CD14-positive monocyte (primary cell): ENCODE results near the gene HS6ST2. TPM values are rescaled to one million over a fixed set of nuclear protein-coding genes. Genes with fewer than 3 reads are reported as not detected.

Experiments used
- DNase-seq, 3 donors: peaks; one replicate each; pipeline ENCODE4 v3.0.0-alpha.2; 2011 to 2022
- H2AFZ ChIP-seq: 2 replicates; pipeline ENCODE4 v1.6.0; 2012; ENCODE audit warnings: mild to moderate bottlenecking, low read depth, low read length, inconsistent platforms; ENCODE audit not compliant: insufficient read depth, poor library complexity, severe bottlenecking
- H3K27ac ChIP-seq, 2 donors: 1 replicate in 1 of 2; 2 replicates in 1 of 2; pipeline ENCODE4 v1.5.1; 2012 to 2013; ENCODE audit warnings: low read length in 2 of 2, control low read depth in 1 of 2, inconsistent platforms in 1 of 2, low read depth in 1 of 2, mild to moderate bottlenecking in 1 of 2
- H3K27me3 ChIP-seq, 2 donors: one replicate each; pipeline versions ENCODE4 v1.6.0 to v1.6.1; 2011 to 2013; ENCODE audit warnings: low read length in 2 of 2; ENCODE audit not compliant: control insufficient read depth in 2 of 2, insufficient read depth in 2 of 2
- H3K36me3 ChIP-seq, 2 donors: replicated peaks in 1 of 2; 1 replicate in 1 of 2; 2 replicates in 1 of 2; pipeline versions ENCODE4 v1.5.1 to v1.6.1; 2012 to 2013; ENCODE audit warnings: low read length in 2 of 2, control low read depth in 1 of 2, inconsistent platforms in 1 of 2, mild to moderate bottlenecking in 1 of 2; ENCODE audit not compliant: insufficient read depth in 2 of 2, control insufficient read depth in 1 of 2
- H3K4me1 ChIP-seq, 2 donors: 1 replicate in 1 of 2; 2 replicates in 1 of 2; pipeline versions ENCODE4 v1.5.1 to v1.6.1; 2012 to 2013; ENCODE audit warnings: low read length in 2 of 2, control low read depth in 1 of 2, inconsistent platforms in 1 of 2, mild to moderate bottlenecking in 1 of 2, moderate library complexity in 1 of 2; ENCODE audit not compliant: insufficient read depth in 2 of 2, control insufficient read depth in 1 of 2
- H3K4me2 ChIP-seq: replicated peaks from 2 replicates; pipeline ENCODE3; 2012; ENCODE audit warnings: low read length, moderate library complexity, mild to moderate bottlenecking; ENCODE audit not compliant: poor library complexity, severe bottlenecking; ENCODE audit errors: extremely low read depth
- H3K4me3 ChIP-seq, 3 experiments: fragments of 200-600 bp in 1 of 3; sonication (generic) in 1 of 3; replicated peaks in 1 of 3; 1 replicate in 2 of 3; 2 replicates in 1 of 3; pipeline ENCODE4 v1.5.1; 2011 to 2013; ENCODE audit warnings: low read length in 3 of 3, mild to moderate bottlenecking in 3 of 3, control low read depth in 2 of 3, low read depth in 2 of 3, inconsistent platforms in 1 of 3, moderate library complexity in 1 of 3
- H3K79me2 ChIP-seq: 2 replicates; pipeline ENCODE4 v1.6.0; 2012; ENCODE audit warnings: mild to moderate bottlenecking, control low read depth, inconsistent platforms, low read length, moderate library complexity; ENCODE audit not compliant: insufficient read depth
- H3K9ac ChIP-seq: 2 replicates; pipeline ENCODE4 v1.6.0; 2017; ENCODE audit warnings: low read length, mild to moderate bottlenecking; ENCODE audit not compliant: insufficient read depth, poor library complexity, severe bottlenecking
- H3K9me3 ChIP-seq, 2 donors: replicated peaks in 1 of 2; 1 replicate in 1 of 2; 2 replicates in 1 of 2; pipeline versions ENCODE4 v1.5.1 to v1.6.1; 2012 to 2013; ENCODE audit warnings: low read length in 2 of 2, control low read depth in 1 of 2; ENCODE audit not compliant: control insufficient read depth in 1 of 2, insufficient read depth in 1 of 2
- H4K20me1 ChIP-seq: 2 replicates; pipeline ENCODE4 v1.6.0; 2012; ENCODE audit warnings: mild to moderate bottlenecking, low read length, control low read depth, moderate library complexity; ENCODE audit not compliant: insufficient read depth
- H3K27ac Mint-ChIP-seq, 7 donors: one replicate each; pipeline ENCODE4 v1.8.0; 2020; ENCODE audit warnings: mild to moderate bottlenecking in 7 of 7, mixed read lengths in 7 of 7, moderate library complexity in 6 of 7, inconsistent platforms in 2 of 7
- H3K27me3 Mint-ChIP-seq, 3 donors: one replicate each; pipeline ENCODE4 v1.8.0; 2021 to 2022; ENCODE audit warnings: low read depth in 3 of 3, mild to moderate bottlenecking in 3 of 3, mixed read lengths in 3 of 3, moderate library complexity in 3 of 3, inconsistent platforms in 1 of 3
- H3K36me3 Mint-ChIP-seq, 2 donors: one replicate each; pipeline ENCODE4 v1.8.0; 2020; ENCODE audit warnings: mixed read lengths in 2 of 2, inconsistent platforms in 1 of 2, mild to moderate bottlenecking in 1 of 2
- H3K4me1 Mint-ChIP-seq: one replicate; pipeline ENCODE4 v1.8.0; 2020; ENCODE audit warnings: mild to moderate bottlenecking, mixed read lengths
- H3K4me3 Mint-ChIP-seq, 2 donors: one replicate each; pipeline ENCODE4 v1.8.0; 2020; ENCODE audit warnings: mild to moderate bottlenecking in 2 of 2, mixed read lengths in 2 of 2, moderate library complexity in 1 of 2
- H3K9me3 Mint-ChIP-seq, 7 donors: one replicate each; pipeline ENCODE4 v1.8.0; 2020 to 2022; ENCODE audit warnings: mixed read lengths in 7 of 7, mild to moderate bottlenecking in 6 of 7, moderate library complexity in 6 of 7, inconsistent platforms in 2 of 7
- WGBS: methylation state at CpG from one replicate; pipeline ENCODE4 v1.1.5; 2013; ENCODE audit warnings: missing lambda C conversion rate; ENCODE audit not compliant: insufficient coverage; 5-methylcytosine and 5-hydroxymethylcytosine counted together
- intact Hi-C, 2 donors: fragments of 100-400 bp; cut with micrococcal nuclease; formaldehyde crosslinking; loops; one replicate each; pipeline versions ENCODE4 v1.15.0 to v1.15.1; 2023
- polyA plus RNA-seq, 3 donors: library from polyadenylated mRNA; depleted of rRNA in 1 of 3; unstranded in 2 of 3; stranded (reverse) in 1 of 3; fragments of 300-500 nt in 2 of 3; fragments of >200 nt in 1 of 3; fragmentation: Illumina TruSeq in 2 of 3; gene quantifications; 1 replicate in 2 of 3; 2 replicates in 1 of 3; pipeline ENCODE4 v1.2.3, GENCODE V29; 2012 to 2021
- TF ChIP-seq, protein P1 (sequence below): fragments of 200-600 bp; IDR thresholded peaks from one replicate; pipeline ENCODE4 v1.8.0; 2022; ENCODE audit warnings: antibody characterized with exemption, mild to moderate bottlenecking

HS6ST2 gene
- polyA plus RNA-seq, 3 donors = not detected

- Mint-ChIP-seq H3K4me1 (no peaks in the 10 kb centered on the region), H3K36me3 (no peaks in the 10 kb centered on the region), H3K27me3 (peaks cover 2 to 7% (median 4%) of the 10 kb centered on the region in 3 donors), H3K27ac (no peak overlapping the region), H3K4me3 (no peak overlapping the region), H3K9me3 (peaks cover 1 to 21% (median 11%) of the 10 kb centered on the region in 7 donors)
- intact Hi-C loops = no loop called here
- H3K79me2 ChIP-seq = no peaks in the 10 kb centered on the region
- H3K9me3 ChIP-seq = peaks cover 9 to 12% of the 10 kb centered on the region in 2 donors
- no peak for DNase-seq
- TF ChIP-seq, protein P1, sequence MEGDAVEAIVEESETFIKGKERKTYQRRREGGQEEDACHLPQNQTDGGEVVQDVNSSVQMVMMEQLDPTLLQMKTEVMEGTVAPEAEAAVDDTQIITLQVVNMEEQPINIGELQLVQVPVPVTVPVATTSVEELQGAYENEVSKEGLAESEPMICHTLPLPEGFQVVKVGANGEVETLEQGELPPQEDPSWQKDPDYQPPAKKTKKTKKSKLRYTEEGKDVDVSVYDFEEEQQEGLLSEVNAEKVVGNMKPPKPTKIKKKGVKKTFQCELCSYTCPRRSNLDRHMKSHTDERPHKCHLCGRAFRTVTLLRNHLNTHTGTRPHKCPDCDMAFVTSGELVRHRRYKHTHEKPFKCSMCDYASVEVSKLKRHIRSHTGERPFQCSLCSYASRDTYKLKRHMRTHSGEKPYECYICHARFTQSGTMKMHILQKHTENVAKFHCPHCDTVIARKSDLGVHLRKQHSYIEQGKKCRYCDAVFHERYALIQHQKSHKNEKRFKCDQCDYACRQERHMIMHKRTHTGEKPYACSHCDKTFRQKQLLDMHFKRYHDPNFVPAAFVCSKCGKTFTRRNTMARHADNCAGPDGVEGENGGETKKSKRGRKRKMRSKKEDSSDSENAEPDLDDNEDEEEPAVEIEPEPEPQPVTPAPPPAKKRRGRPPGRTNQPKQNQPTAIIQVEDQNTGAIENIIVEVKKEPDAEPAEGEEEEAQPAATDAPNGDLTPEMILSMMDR = no peak
- H3K27ac ChIP-seq = no peak overlapping the region
- H3K4me2 ChIP-seq = no peak overlapping the region
- H2AFZ ChIP-seq = no peak overlapping the region
- H3K4me3 ChIP-seq = no peak overlapping the region
- no peaks in the 10 kb centered on the region for H3K4me1 ChIP-seq
- H3K36me3 ChIP-seq = no peaks in the 10 kb centered on the region
- H3K27me3 ChIP-seq = no peaks in the 10 kb centered on the region
- no peak overlapping the region for H3K9ac ChIP-seq
- H4K20me1 ChIP-seq = no peaks in the 10 kb centered on the region
These were observed 49.5 kb downstream of the HS6ST2 start for GRCh38 chrX:132908891-132909290.

DNA sequence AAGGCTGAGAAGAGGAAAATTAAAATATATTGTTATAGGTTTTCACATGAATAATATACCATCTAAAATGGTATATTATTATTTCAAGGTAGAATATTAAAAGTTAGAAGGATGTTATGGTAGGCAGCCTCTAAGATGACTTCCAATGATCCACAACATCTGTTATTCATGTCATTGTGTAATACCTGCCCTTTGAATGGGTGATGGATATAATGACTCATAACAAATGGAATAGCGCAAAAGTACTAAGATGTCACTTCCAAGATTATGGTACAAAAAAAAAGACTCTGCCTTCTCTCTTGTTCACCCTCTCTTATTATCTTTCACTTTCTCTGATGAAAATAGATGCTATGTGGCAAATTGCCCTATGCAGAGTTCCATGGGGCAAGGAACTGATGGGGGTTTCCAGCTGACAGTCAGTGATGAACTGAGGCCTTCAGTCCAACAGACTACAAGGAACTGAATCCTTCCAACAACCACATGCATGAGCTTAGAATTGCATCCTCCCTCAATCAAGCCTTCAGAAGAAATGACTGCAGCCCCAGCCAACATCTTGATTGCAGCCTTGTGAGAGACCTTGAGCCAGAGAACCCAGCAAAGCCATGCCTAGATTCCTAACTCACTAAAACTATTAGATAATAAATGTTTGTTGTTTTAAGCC, 57.7 kb downstream of the HS6ST2 start:
- no peak overlapping the region for H3K27ac ChIP-seq
- H3K9ac ChIP-seq = no peak overlapping the region
- no peaks in the 10 kb centered on the region for H3K79me2 ChIP-seq
- Mint-ChIP-seq H3K4me1 (no peaks in the 10 kb centered on the region), H3K27me3 (peaks cover 0 to 4% (median 0%) of the 10 kb centered on the region in 3 donors), H3K27ac (no peak overlapping the region), H3K4me3 (no peak overlapping the region), H3K36me3 (no peaks in the 10 kb centered on the region), H3K9me3 (peaks cover 0 to 2% (median 0%) of the 10 kb centered on the region in 7 donors)
- H3K9me3 ChIP-seq = no peaks in the 10 kb centered on the region
- no peaks in the 10 kb centered on the region for H3K4me1 ChIP-seq
- intact Hi-C loops = no loop called here
- no peak overlapping the region for H3K4me2 ChIP-seq
- WGBS = no CpG with 5 or more reads among the region's 1 CpG
- H4K20me1 ChIP-seq = no peaks in the 10 kb centered on the region
- no peak overlapping the region for H2AFZ ChIP-seq
- H3K27me3 ChIP-seq = no peaks in the 10 kb centered on the region
- H3K36me3 ChIP-seq = no peaks in the 10 kb centered on the region
- DNase-seq = no peak
- H3K4me3 ChIP-seq = no peak overlapping the region
- TF ChIP-seq, protein P1 = no peak
